ENCODE results near the gene HIBCH. TPM values are rescaled to one million over a fixed set of nuclear protein-coding genes. Genes with fewer than 3 reads are reported as not detected.
"Not testable (repeated sequence)": the region's sequence is repeated elsewhere in the genome, so short reads cannot be mapped to it uniquely, and the experiment has no call there.

HIBCH gene
- total RNA-seq, 4 donors from 2014 or later: 27.5 to 40.1 (median 32.7) TPM

DNA sequence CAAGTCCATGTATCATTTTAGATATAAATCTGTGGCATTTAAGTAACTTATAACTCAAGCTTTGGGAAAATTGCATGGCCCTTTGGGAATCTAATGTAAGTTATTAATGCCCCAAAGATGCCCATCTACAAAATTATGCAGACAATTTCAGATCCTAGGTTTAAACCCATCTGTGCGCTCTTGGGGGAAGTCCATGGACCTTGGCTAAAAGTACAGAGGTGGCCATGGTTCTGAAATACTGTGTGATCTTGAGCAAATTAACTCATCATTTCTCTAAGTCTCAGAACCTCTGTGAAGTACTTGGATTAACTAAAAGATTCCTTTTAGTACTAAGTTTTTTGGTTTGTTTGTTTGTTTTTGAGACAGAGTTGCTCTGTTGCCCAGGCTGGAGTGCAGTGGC is 43.3 kb upstream of the HIBCH start:
- Histone ChIP-seq H3K4me1 (peaks cover 18 to 20% of the 10 kb centered on the region in 2 donors), H3K9me3 (no peaks in the 10 kb centered on the region), H3K27ac (no peak overlapping the region), H3K36me3 (peaks cover 0 to 2% of the 10 kb centered on the region in 2 donors), H3K27me3 (no peaks in the 10 kb centered on the region), H3K4me3 (replicated peaks in 1 of 3) (no peak overlapping the region)
- intact Hi-C loops (cut with DNase I): no loop called here
- 96 to 100% methylated on average over 1 of the region's 1 CpG for WGBS, 2 donors
- TF ChIP-seq, protein P1, sequence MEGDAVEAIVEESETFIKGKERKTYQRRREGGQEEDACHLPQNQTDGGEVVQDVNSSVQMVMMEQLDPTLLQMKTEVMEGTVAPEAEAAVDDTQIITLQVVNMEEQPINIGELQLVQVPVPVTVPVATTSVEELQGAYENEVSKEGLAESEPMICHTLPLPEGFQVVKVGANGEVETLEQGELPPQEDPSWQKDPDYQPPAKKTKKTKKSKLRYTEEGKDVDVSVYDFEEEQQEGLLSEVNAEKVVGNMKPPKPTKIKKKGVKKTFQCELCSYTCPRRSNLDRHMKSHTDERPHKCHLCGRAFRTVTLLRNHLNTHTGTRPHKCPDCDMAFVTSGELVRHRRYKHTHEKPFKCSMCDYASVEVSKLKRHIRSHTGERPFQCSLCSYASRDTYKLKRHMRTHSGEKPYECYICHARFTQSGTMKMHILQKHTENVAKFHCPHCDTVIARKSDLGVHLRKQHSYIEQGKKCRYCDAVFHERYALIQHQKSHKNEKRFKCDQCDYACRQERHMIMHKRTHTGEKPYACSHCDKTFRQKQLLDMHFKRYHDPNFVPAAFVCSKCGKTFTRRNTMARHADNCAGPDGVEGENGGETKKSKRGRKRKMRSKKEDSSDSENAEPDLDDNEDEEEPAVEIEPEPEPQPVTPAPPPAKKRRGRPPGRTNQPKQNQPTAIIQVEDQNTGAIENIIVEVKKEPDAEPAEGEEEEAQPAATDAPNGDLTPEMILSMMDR (IDR thresholded peaks at IDR 0.05): no peak
- TF ChIP-seq POLR2A (IDR thresholded peaks at IDR 0.05): no peak
- no peak for DNase-seq

DNA sequence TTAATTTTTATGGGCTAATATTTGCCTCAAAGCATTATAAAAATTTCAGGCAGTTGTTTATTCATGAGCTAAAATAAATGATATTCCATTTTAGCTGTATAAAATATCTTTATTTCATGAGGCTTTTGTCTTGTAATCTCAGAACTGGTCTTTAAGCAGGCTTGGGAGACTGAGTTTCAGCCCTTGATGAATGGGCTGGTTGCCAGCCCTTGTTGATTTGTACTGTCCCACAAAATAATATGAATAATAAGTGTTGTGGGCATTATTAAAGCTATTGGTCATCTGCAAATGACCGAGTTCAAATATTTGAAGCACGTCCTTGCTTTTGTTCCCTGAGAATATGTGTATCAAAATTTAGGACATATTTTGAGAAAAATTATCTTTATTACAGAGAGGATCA is 41.9 kb upstream of the HIBCH start:
- DNase-seq: no peak
- no peak overlapping the region for H3K27ac ChIP-seq
- TF ChIP-seq POLR2A (IDR thresholded peaks at IDR 0.05): no peak
- TF ChIP-seq, protein P1 (IDR thresholded peaks at IDR 0.05): no peak
- H3K4me3 ChIP-seq (replicated peaks in 1 of 3): no peak overlapping the region
- H3K27me3 ChIP-seq: no peaks in the 10 kb centered on the region
- 66 to 98% methylated on average over 2 of the region's 2 CpGs for WGBS, 2 donors
- H3K36me3 ChIP-seq: no peaks in the 10 kb centered on the region
- H3K4me1 ChIP-seq: peaks cover 18 to 25% of the 10 kb centered on the region in 2 donors
- no peaks in the 10 kb centered on the region for H3K9me3 ChIP-seq
- intact Hi-C loops (cut with DNase I): no loop called here

DNA sequence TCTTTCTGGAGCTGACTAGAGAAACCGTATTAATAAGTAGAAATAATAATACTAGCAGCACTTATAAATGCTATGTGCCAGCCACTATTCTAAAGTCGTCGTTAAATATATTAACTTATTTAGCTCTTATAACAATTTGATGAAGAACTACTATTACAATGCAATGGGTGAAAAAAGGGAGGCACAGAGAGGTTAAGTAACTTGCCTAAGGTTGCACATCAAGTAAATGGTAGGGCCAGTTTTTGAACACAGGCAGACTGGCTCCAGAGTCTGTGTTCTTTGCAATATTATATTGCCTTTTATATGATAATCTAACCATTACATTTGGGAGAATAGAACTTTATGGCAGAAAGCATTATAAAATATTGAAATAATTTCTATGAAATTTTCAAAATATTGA is 41.3 kb upstream of the HIBCH start:
- 98 to 99% methylated on average over 3 of the region's 3 CpGs for WGBS, 2 donors
- TF ChIP-seq, protein P1 (IDR thresholded peaks at IDR 0.05): no peak
- TF ChIP-seq POLR2A (IDR thresholded peaks at IDR 0.05): no peak
- DNase-seq: no peak
- no peaks in the 10 kb centered on the region for H3K27me3 ChIP-seq
- intact Hi-C loops (cut with DNase I): no loop called here
- no peak overlapping the region for H3K4me3 ChIP-seq (replicated peaks in 1 of 3)
- H3K9me3 ChIP-seq: no peaks in the 10 kb centered on the region
- no peaks in the 10 kb centered on the region for H3K36me3 ChIP-seq
- no peak overlapping the region for H3K27ac ChIP-seq
- H3K4me1 ChIP-seq: peaks cover 23 to 31% of the 10 kb centered on the region in 2 donors

DNA sequence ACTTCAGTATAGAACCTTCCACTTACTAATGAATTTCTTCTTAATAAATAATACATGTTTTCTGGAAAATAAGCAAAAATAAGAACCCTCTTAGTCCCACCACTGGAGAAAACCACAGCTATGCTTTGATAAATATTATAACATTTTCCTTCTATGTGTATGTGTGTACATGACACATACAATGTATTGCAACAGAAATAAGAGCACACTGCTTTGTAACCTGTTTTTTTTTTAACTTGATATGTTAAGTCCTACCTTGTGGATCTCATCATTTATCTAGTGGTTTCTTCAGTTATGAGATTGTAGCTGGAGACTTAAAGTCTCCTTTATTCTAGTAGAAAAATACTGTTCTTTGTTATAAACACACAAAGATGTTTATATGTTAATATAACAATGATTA is 40.9 kb upstream of the HIBCH start:
- no peaks in the 10 kb centered on the region for H3K36me3 ChIP-seq
- peak overlapping the region in 2 of 3 donors; percentile 58 to 70 for H3K27ac ChIP-seq
- H3K9me3 ChIP-seq: no peaks in the 10 kb centered on the region
- TF ChIP-seq POLR2A (IDR thresholded peaks at IDR 0.05): no peak
- TF ChIP-seq, protein P1 (IDR thresholded peaks at IDR 0.05): no peak
- intact Hi-C loops (cut with DNase I): no loop called here
- no peaks in the 10 kb centered on the region for H3K27me3 ChIP-seq
- DNase-seq: no peak
- H3K4me1 ChIP-seq: peaks cover 27 to 31% of the 10 kb centered on the region in 2 donors
- no peak overlapping the region for H3K4me3 ChIP-seq (replicated peaks in 1 of 3)

DNA sequence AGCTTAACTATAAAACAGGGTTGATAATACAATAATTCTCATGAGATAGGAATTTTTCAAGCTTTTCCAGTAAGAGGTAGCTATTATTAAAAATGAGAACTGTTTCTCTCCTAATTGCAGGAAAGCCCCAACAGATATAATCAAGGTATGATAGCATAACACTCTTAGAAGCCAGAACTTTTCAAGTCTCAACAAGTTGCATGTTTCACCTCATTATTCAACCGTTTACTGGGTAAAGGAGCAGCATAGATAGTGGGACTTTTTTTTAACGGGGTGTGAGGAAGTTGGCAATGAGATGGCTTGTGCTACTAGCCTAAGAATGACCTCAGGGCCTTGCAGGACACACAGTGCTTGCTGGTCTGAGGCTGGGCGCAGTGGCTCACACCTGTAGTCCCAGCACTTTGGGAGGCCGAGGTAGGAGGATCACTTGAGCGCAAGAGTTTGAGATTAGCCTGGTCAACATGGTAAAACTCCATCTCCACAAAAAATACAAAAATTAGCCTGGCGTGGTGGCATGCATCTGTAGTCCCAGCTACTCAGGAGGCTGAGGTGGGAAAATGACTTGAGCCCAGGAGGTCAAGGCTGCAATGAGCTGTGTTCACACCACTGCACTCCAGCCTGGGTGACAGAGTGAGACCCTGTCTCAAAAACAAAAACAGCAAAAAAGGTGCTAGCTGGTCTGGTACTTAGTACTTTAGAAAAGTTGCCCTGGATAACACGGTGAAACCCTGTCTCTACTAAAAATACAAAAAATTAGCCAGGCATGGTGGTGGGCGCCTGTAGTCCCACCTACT is 39.2 kb upstream of the HIBCH start:
- H3K27me3 ChIP-seq; intact Hi-C loops (cut with DNase I); H3K4me3 ChIP-seq (replicated peaks in 1 of 3); DNase-seq; H3K36me3 ChIP-seq; H3K9me3 ChIP-seq: not testable (repeated sequence)
- WGBS, 2 donors: 87 to 90% methylated on average over 8 of the region's 8 CpGs
- Histone ChIP-seq H3K27ac (peak overlapping the region in 2 of 3 donors; percentile 65 to 70), H3K4me1 (peaks cover 27 to 31% of the 10 kb centered on the region in 2 donors)
